Ectodermal cell (in vitro differentiated cells): ENCODE measurements around the gene SUGCT.
"Not testable (repeated sequence)": the region's sequence is repeated elsewhere in the genome, so short reads cannot be mapped to it uniquely, and the experiment has no call there.

Source experiments
- H3K27ac ChIP-seq: 2 replicates; pipeline ENCODE4 v1.7.0; 2013; ENCODE audit warnings: mild to moderate bottlenecking, low read depth, low read length; ENCODE audit not compliant: insufficient read depth, poor library complexity, severe bottlenecking
- H3K27me3 ChIP-seq: 2 replicates; pipeline ENCODE4 v1.7.0; 2013; ENCODE audit warnings: mild to moderate bottlenecking, low read length; ENCODE audit not compliant: insufficient read depth, control insufficient read depth, poor library complexity, severe bottlenecking
- H3K36me3 ChIP-seq: one replicate; pipeline ENCODE4 v1.7.0; 2013; ENCODE audit warnings: low read length; ENCODE audit not compliant: control insufficient read depth, insufficient read depth
- H3K4me1 ChIP-seq: one replicate; pipeline ENCODE4 v1.7.0; 2013; ENCODE audit warnings: low read length; ENCODE audit not compliant: control insufficient read depth, insufficient read depth
- H3K4me3 ChIP-seq: 2 replicates; pipeline ENCODE4 v1.7.0; 2013; ENCODE audit warnings: low read depth, low read length, control low read depth; ENCODE audit not compliant: insufficient read depth
- H3K9me3 ChIP-seq: 2 replicates; pipeline ENCODE4 v1.7.0; 2013; ENCODE audit warnings: mild to moderate bottlenecking, low read length, moderate library complexity; ENCODE audit not compliant: control insufficient read depth
- WGBS, 2 experiments: methylation state at CpG; one replicate each; pipeline ENCODE4 v1.1.7; 2013; ENCODE audit warnings: missing lambda C conversion rate in 2 of 2; 5-methylcytosine and 5-hydroxymethylcytosine counted together

Gene SUGCT

DNA sequence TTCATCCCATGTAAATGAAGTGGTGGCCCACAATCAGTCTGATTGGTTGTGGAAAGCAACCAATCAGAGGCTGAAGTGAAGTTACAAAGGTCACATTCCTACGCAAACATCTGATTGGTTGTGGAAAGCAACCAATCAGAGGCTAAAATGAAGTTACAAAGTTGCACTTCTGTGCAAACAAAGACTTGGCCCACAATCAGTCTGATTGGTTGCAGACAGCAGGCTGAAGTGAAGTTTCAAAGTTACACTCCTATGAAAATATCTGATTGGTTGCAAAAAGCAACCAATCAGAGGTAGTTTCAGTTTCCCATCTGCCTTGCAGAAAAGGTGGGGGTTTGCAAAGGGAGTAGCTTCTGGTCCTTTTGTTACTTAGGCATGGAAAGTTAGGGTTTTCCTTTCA lies 492.6 kb downstream of the SUGCT start:
- H3K27ac ChIP-seq, H3K9me3 ChIP-seq, H3K36me3 ChIP-seq, H3K27me3 ChIP-seq, H3K4me1 ChIP-seq, H3K4me3 ChIP-seq: not testable (repeated sequence)
- WGBS, 2 experiments: 95 to 100% methylated on average over 1 of the region's 1 CpG

DNA sequence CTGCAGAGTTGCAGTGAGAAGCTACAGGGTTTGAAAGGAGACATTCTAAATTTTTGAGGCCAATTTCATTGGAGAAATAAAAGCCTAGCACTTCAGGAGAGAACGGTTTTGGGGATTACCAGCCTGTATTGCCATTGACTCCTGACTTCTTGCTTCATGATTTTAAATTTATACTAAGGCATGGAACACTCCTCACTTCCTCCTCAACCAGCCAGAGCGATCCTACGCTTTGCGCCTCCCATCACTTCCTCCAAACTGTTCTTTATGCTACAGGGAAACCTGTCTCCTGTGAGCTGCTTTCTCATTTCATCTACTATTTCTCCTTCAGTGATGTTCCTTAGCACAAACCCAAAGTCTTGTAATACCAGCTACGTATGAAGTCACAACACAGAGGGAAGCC lies 495.1 kb downstream of the SUGCT start:
- H3K27me3 ChIP-seq: no peaks in the 10 kb centered on the region
- WGBS, 2 experiments: 93% methylated on average over 5 of the region's 5 CpGs
- no peaks in the 10 kb centered on the region for H3K9me3 ChIP-seq
- H3K36me3 ChIP-seq: no peaks in the 10 kb centered on the region
- H3K4me1 ChIP-seq: no peaks in the 10 kb centered on the region
- no peak overlapping the region for H3K4me3 ChIP-seq
- no peak overlapping the region for H3K27ac ChIP-seq

DNA sequence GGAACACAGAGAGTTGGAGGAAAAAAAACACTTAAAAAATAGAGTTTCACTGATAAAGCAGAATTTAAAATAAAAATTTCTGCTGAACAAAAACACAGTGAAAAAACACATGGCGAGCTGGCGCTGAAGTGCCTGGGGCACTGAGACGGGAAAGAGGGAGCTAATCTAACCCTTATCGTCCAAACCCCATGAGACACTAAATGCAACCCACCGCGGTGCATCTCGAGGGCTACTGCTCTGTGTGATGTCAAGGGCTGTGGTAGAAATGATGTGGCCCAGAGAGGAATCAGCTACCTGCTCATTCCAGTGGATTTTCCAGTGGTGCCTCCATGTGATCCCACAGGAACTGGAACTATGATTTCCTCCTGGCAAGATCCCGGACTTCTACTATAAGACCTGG lies 499.3 kb downstream of the SUGCT start:
- no peak overlapping the region for H3K27ac ChIP-seq
- 94 to 98% methylated on average over 8 of the region's 8 CpGs for WGBS, 2 experiments
- no peaks in the 10 kb centered on the region for H3K27me3 ChIP-seq
- H3K4me3 ChIP-seq: no peak overlapping the region
- no peaks in the 10 kb centered on the region for H3K36me3 ChIP-seq
- H3K9me3 ChIP-seq: no peaks in the 10 kb centered on the region
- no peaks in the 10 kb centered on the region for H3K4me1 ChIP-seq

DNA sequence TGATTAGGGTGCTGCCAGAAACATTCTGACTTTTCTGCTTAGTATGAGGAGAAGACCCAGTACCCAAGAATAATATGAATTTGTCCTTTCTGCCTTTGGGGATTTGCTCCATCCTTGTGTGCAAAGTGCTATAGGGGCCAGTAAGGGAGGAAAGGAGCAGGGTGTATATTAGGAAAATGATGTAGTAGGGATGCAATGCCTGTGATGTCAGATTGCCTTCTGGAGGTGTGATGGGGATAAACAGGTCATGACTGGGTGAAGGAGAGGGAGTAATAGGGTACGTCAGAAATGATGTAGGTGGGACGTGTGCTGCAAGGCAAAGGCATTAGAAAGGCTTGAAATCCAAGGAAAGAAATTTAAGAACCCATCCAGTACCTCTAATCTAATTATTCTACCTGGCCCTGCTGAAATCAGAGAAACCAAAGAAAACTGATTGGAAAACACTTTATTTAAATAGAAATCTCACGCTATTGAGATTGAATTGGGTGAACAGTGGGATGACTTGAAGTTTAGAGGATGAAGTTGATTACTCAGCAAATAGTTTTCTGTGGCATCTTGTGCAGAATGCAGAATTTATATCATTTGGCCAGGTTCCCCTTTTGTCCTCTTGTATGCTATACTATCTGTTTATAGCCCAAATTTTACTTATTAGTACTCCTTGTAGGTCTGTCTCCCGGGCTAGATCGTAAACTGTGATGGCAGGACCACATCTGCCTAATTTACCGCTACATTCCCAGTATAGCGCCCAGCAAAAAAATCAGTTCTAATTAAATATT lies 503.9 kb downstream of the SUGCT start:
- WGBS, 2 experiments: 98 to 100% methylated on average over 5 to 7 of the region's 7 CpGs

DNA sequence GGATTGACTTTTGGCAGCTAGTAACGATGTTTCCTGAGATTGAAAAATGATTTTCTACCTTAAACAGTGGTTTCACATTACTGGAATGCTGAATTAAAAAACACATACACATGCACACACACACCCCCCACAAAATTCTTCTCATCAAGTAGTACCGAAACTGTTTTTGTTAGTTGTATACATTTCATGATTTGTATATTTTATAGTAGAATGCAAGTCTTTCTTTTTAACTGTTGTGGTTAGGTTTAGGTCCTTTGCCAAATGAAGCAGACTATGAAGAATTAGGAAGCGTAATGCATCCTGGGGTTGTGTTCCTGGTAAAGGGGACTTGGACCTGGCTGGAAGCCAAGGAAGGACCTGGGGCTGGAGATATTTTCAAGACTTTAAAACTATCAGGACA lies 505.8 kb downstream of the SUGCT start:
- Histone ChIP-seq H3K27me3 (no peaks in the 10 kb centered on the region), H3K4me3 (no peak overlapping the region), H3K27ac (no peak overlapping the region), H3K36me3 (no peaks in the 10 kb centered on the region), H3K9me3 (no peaks in the 10 kb centered on the region), H3K4me1 (peaks cover 6% of the 10 kb centered on the region)
- 93 to 98% methylated on average over 1 to 2 of the region's 3 CpGs for WGBS, 2 experiments

More for the DNA sequence above, 503.9 kb downstream of the SUGCT start:
- no peaks in the 10 kb centered on the region for H3K36me3 ChIP-seq
- H3K4me1 ChIP-seq: peaks cover 3% of the 10 kb centered on the region
- no peak overlapping the region for H3K4me3 ChIP-seq
- H3K27ac ChIP-seq: no peak overlapping the region
- no peaks in the 10 kb centered on the region for H3K9me3 ChIP-seq
- H3K27me3 ChIP-seq: no peaks in the 10 kb centered on the region

DNA sequence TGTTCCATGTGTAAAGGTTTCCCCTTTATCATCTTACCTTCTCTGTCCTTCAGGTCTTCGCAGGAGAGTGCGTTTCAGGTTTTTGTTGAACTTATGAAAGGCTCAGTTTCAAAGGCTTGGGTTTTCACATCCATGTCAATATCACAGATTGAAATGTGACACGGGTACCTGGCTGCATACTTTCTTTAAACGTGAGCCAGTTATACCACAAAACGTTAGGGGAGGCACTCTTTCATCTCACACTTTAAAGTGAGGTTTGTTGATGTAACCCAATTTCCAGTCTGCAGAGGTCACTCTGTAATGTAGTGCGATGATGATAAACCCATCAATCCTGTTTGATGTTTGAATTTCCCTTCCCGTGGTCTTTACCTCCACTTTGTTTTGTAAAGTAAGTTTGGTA lies 506.9 kb downstream of the SUGCT start:
- peaks cover 6% of the 10 kb centered on the region for H3K4me1 ChIP-seq
- H3K27me3 ChIP-seq: no peaks in the 10 kb centered on the region
- no peak overlapping the region for H3K4me3 ChIP-seq
- no peaks in the 10 kb centered on the region for H3K9me3 ChIP-seq
- no peaks in the 10 kb centered on the region for H3K36me3 ChIP-seq
- 87 to 89% methylated on average over 7 of the region's 7 CpGs for WGBS, 2 experiments
- H3K27ac ChIP-seq: no peak overlapping the region

DNA sequence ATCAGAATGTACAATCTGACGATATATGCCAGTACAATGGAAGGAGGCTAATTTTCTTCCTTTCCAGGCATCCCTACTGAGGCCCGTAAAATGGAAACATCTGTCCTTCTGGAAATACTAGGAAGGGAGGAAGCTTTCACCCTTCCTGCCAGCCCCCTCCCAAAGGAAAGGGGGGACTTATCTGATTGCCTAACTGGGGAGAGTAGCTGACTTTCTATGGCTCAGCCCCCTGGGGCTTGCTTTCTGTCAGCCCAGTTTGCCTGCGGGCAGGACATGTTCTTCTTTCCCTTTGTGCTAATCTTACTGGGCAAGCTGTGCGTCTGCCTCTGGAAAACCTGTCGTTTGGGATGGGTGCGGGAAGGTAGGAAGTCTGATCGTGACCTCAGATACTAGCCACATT lies 508.9 kb downstream of the SUGCT start:
- Histone ChIP-seq H3K4me3 (no peak overlapping the region), H3K27me3 (no peaks in the 10 kb centered on the region), H3K36me3 (no peaks in the 10 kb centered on the region), H3K27ac (no peak overlapping the region), H3K9me3 (no peaks in the 10 kb centered on the region), H3K4me1 (peaks cover 6% of the 10 kb centered on the region)
- 67 to 73% methylated on average over 7 of the region's 7 CpGs for WGBS, 2 experiments

DNA sequence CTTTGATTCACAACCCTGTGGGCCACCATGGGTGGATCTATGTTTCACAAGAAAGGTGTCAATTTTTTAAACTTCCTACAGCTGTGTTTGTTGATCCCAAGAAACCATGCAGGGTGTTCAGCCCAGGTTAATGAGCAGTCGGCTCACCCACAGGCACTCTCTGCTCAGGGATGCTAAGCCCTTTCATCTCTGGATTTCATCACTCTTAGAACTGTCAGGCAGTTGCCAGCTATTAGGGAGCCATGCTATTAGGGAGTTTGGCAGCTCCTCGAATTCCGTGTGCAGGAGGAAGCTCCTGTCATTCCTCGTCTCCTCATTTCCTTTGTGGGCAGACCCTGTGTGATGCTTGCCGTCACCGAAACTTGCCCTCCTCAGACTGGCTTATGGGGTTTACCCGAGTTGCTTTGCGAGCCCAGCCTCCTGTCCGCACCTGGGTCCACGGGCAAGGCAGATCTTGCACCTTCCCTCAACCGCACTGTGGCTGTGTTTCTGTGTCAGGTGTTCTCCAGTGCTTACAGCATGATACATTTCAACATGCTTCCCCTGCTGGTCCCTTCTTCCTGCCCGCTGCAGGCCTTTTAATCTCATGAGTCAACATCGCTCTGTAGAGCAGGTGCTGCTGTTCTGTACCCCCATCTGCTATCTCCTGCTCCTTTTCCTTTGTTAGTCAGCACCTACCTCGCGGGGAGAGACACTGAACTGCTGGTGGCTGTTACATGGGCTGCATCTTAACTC lies 509.8 kb downstream of the SUGCT start:
- no peak overlapping the region for H3K27ac ChIP-seq
- no peaks in the 10 kb centered on the region for H3K36me3 ChIP-seq
- peaks cover 6% of the 10 kb centered on the region for H3K4me1 ChIP-seq
- H3K27me3 ChIP-seq: no peaks in the 10 kb centered on the region
- H3K9me3 ChIP-seq: no peaks in the 10 kb centered on the region
- WGBS, 2 experiments: 92 to 95% methylated on average over 15 of the region's 15 CpGs
- H3K4me3 ChIP-seq: no peak overlapping the region

DNA sequence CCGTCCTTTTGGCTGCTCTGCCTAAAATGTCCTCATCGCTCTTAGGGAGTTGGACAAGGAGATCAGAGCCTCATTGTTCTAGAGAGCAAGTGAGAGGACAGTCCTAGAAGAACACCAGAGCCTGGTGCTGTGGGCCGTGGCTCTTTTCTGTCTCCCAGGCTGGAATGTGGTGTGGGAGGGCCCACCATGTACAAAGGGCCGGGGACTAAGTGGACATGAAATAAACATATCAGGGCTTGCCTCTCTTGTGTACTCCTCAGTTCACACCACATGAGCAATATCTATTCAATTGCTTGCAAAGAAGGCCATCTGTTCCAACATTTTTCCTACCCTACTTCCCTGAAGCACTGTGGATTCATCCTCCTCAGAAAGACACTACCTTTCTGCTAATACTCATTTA lies 510.4 kb downstream of the SUGCT start:
- H3K9me3 ChIP-seq: no peaks in the 10 kb centered on the region
- H3K36me3 ChIP-seq: no peaks in the 10 kb centered on the region
- H3K27ac ChIP-seq: no peak overlapping the region
- whole genome bisulfite sequencing, 2 experiments: 93 to 94% methylated on average over 4 of the region's 4 CpGs
- peaks cover 6% of the 10 kb centered on the region for H3K4me1 ChIP-seq
- no peak overlapping the region for H3K4me3 ChIP-seq
- H3K27me3 ChIP-seq: no peaks in the 10 kb centered on the region

DNA sequence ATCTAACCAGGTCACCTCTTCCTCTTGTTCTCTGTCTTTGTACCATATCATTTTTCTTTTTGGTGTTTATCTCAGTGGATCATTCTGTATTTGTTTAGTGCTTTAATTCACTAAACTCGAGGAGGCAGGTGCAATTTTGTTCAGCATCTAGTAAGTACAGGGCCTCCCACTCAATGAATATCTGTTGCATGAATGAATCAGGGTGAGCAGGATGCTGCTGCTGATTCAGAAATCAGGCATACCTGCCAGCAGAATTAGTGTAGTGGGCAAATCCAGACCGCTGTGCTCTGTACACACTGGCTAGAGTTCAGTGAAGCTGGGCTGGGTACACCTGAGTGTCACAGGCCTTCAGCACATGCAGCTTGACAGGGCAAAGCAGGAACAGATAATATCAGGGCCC lies 511.9 kb downstream of the SUGCT start:
- 96 to 99% methylated on average over 2 of the region's 2 CpGs for WGBS, 2 experiments
- no peaks in the 10 kb centered on the region for H3K36me3 ChIP-seq
- no peaks in the 10 kb centered on the region for H3K9me3 ChIP-seq
- H3K27me3 ChIP-seq: no peaks in the 10 kb centered on the region
- no peak overlapping the region for H3K4me3 ChIP-seq
- H3K4me1 ChIP-seq: peaks cover 6% of the 10 kb centered on the region
- H3K27ac ChIP-seq: no peak overlapping the region
